ENCODE results near the gene TUFT1.

DNA sequence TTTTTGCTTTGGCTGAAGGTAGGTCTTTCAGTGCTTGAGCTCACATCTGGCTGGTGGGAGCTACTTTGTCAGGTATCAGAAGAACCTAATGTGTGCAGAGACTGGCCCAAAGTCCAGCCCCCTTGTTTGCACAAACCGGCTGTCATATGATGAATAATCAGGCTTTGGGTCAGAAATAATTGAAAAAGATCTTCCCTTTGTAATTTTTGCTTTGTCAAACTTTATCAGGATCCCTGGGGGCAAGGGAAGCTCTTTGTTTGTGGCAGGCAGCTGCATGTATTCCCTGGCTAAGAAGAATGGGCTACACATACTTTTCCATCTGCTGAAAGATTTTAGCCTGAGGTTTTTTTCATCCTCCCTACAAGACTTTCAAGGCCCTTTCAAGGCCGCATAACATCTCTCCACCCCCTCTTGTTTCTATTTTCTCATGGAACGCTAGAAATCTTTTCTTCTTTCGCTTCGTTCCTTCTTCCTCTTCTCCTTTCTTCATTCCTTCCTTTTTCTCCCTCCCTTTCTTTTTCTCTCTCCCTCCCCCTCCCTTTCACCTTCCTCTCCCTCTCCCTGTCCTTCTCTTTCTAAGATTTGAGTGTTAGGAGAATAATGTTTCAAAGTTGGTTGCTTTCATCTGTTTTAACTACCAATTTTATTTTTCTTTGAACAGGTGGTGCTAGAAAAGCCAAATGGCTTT, 25.5 kb downstream of the TUFT1 start:
- TF ChIP-seq, protein P1, sequence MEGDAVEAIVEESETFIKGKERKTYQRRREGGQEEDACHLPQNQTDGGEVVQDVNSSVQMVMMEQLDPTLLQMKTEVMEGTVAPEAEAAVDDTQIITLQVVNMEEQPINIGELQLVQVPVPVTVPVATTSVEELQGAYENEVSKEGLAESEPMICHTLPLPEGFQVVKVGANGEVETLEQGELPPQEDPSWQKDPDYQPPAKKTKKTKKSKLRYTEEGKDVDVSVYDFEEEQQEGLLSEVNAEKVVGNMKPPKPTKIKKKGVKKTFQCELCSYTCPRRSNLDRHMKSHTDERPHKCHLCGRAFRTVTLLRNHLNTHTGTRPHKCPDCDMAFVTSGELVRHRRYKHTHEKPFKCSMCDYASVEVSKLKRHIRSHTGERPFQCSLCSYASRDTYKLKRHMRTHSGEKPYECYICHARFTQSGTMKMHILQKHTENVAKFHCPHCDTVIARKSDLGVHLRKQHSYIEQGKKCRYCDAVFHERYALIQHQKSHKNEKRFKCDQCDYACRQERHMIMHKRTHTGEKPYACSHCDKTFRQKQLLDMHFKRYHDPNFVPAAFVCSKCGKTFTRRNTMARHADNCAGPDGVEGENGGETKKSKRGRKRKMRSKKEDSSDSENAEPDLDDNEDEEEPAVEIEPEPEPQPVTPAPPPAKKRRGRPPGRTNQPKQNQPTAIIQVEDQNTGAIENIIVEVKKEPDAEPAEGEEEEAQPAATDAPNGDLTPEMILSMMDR (IDR thresholded peaks at IDR 0.05), result no peak
- TF ChIP-seq POLR2A (IDR thresholded peaks at IDR 0.05), result no peak
